Naive B cell (primary cell): Measurements from ENCODE around the gene RCAN3. TPM values are rescaled to one million over a fixed set of nuclear protein-coding genes. Genes with fewer than 3 reads are reported as not detected.
A peak's percentile ranks its signal among the peaks of the same experiment; 100 is the strongest.
"Not testable (repeated sequence)": the region's sequence is repeated elsewhere in the genome, so short reads cannot be mapped to it uniquely, and the experiment has no call there.

Source experiments
- ATAC-seq, 2 donors: fragments of 150-1000 bp; cut with Tn5 transposase; 2 replicates each; pipeline ENCODE4 v1.10.0; 2021; ENCODE audit warnings: low read depth in 2 of 2, mild to moderate bottlenecking in 2 of 2, moderate library complexity in 2 of 2
- DNase-seq: peaks from one replicate; pipeline ENCODE4 v3.0.0; 2022
- H3K27ac Mint-ChIP-seq, 6 donors: one replicate each; pipeline ENCODE4 v1.8.0; 2020 to 2022; ENCODE audit warnings: mild to moderate bottlenecking in 6 of 6, mixed read lengths in 6 of 6, moderate library complexity in 5 of 6, inconsistent platforms in 2 of 6
- H3K27me3 Mint-ChIP-seq, 3 donors: one replicate each; pipeline ENCODE4 v1.8.0; 2021 to 2022; ENCODE audit warnings: mixed read lengths in 3 of 3, mild to moderate bottlenecking in 1 of 3
- H3K36me3 Mint-ChIP-seq, 2 donors: one replicate each; pipeline ENCODE4 v1.8.0; 2020 to 2022; ENCODE audit warnings: mixed read lengths in 2 of 2, inconsistent platforms in 1 of 2, mild to moderate bottlenecking in 1 of 2
- H3K4me1 Mint-ChIP-seq, 3 donors: one replicate each; pipeline ENCODE4 v1.8.0; 2020 to 2022; ENCODE audit warnings: mixed read lengths in 3 of 3, inconsistent platforms in 1 of 3, mild to moderate bottlenecking in 1 of 3, moderate library complexity in 1 of 3
- H3K4me3 Mint-ChIP-seq, 8 donors: one replicate each; pipeline ENCODE4 v1.8.0; 2020 to 2022; ENCODE audit warnings: mild to moderate bottlenecking in 8 of 8, mixed read lengths in 8 of 8, moderate library complexity in 8 of 8, inconsistent platforms in 2 of 8
- H3K9me3 Mint-ChIP-seq, 7 donors: one replicate each; pipeline ENCODE4 v1.8.0; 2020 to 2022; ENCODE audit warnings: mixed read lengths in 7 of 7, mild to moderate bottlenecking in 5 of 7, inconsistent platforms in 2 of 7, moderate library complexity in 1 of 7
- polyA plus RNA-seq, 6 donors: library from polyadenylated mRNA; unstranded; fragments of 300-500 nt; fragmentation: Illumina TruSeq; gene quantifications; one replicate each; pipeline ENCODE4 v1.2.3, GENCODE V29; 2021; ENCODE audit warnings: low read depth in 6 of 6

Gene RCAN3
- polyA plus RNA-seq, 6 donors from 2014 or later: 25.2 to 38.3 (median 32.0) TPM

GRCh38 chr1:24472527-24473251 lies 29.9 kb upstream of the RCAN3 start:
- Mint-ChIP-seq H3K27me3 (no peaks in the 10 kb centered on the region), H3K4me3 (no peak overlapping the region), H3K9me3 (peaks cover 0 to 3% (median 0%) of the 10 kb centered on the region in 7 donors), H3K36me3 (peaks cover 14 to 15% of the 10 kb centered on the region in 2 donors), H3K27ac (peak overlapping the region in 1 of 6 donors; percentile 82), H3K4me1 (no peaks in the 10 kb centered on the region)
- DNase-seq: no peak
- no peak for ATAC-seq

- Mint-ChIP-seq H3K4me3 (no peak overlapping the region), H3K27ac (no peak overlapping the region), H3K9me3 (peaks cover 0 to 3% (median 0%) of the 10 kb centered on the region in 7 donors), H3K27me3 (no peaks in the 10 kb centered on the region), H3K4me1 (peaks cover 0 to 2% (median 0%) of the 10 kb centered on the region in 3 donors), H3K36me3 (peaks cover 8 to 10% of the 10 kb centered on the region in 2 donors)
- ATAC-seq (no peak), DNase-seq (no peak)
Measured at GRCh38 chr1:24474193-24474592, 28.4 kb upstream of the RCAN3 start.

GRCh38 chr1:24475700-24476099 lies 26.9 kb upstream of the RCAN3 start:
- no peak overlapping the region for H3K4me3 Mint-ChIP-seq
- H3K27ac Mint-ChIP-seq: no peak overlapping the region

GRCh38 chr1:24476571-24476970 lies 26.1 kb upstream of the RCAN3 start:
- Mint-ChIP-seq H3K27me3 (no peaks in the 10 kb centered on the region), H3K27ac (peak overlapping the region in 2 of 6 donors; percentile 30 to 83), H3K4me3 (no peak overlapping the region), H3K4me1 (peaks cover 13 to 15% (median 14%) of the 10 kb centered on the region in 3 donors), H3K9me3 (no peaks in the 10 kb centered on the region), H3K36me3 (no peaks in the 10 kb centered on the region)
- ATAC-seq (no peak), DNase-seq (no peak)

More at GRCh38 chr1:24475700-24476099, 26.9 kb upstream of the RCAN3 start:
- Mint-ChIP-seq H3K36me3 (no peaks in the 10 kb centered on the region), H3K9me3 (no peaks in the 10 kb centered on the region), H3K4me1 (peaks cover 5 to 7% (median 6%) of the 10 kb centered on the region in 3 donors), H3K27me3 (no peaks in the 10 kb centered on the region)
- no peak for DNase-seq
- no peak for ATAC-seq

GRCh38 chr1:24477309-24477708 lies 25.3 kb upstream of the RCAN3 start:
- Mint-ChIP-seq H3K27me3 (no peaks in the 10 kb centered on the region), H3K36me3 (no peaks in the 10 kb centered on the region), H3K4me3 (no peak overlapping the region), H3K9me3 (no peaks in the 10 kb centered on the region), H3K4me1 (peaks cover 13 to 21% (median 16%) of the 10 kb centered on the region in 3 donors), H3K27ac (peak overlapping the region in 2 of 6 donors; percentile 7 to 70)
- ATAC-seq (no peak), DNase-seq (no peak)

- H3K4me3 Mint-ChIP-seq: peak overlapping the region; percentile 20 to 89 (median 64)
- no peaks in the 10 kb centered on the region for H3K27me3 Mint-ChIP-seq
- H3K36me3 Mint-ChIP-seq: no peaks in the 10 kb centered on the region
- H3K9me3 Mint-ChIP-seq: no peaks in the 10 kb centered on the region
- H3K27ac Mint-ChIP-seq: peak overlapping the region; percentile 76 to 98 (median 84)
- ATAC-seq (peak; percentile 99 to 100), DNase-seq (peak; percentile 55)
- peaks cover 13 to 31% (median 16%) of the 10 kb centered on the region in 3 donors for H3K4me1 Mint-ChIP-seq
Measured at GRCh38 chr1:24481101-24481500, 21.5 kb upstream of the RCAN3 start.

- Mint-ChIP-seq H3K36me3 (no peaks in the 10 kb centered on the region), H3K27ac (peak overlapping the region; percentile 54 to 95 (median 84)), H3K4me1 (peaks cover 18 to 40% (median 22%) of the 10 kb centered on the region in 3 donors), H3K4me3 (peak overlapping the region in 6 of 8 donors; percentile 40 to 72 (median 60)), H3K27me3 (no peaks in the 10 kb centered on the region), H3K9me3 (no peaks in the 10 kb centered on the region)
- DNase-seq (no peak), ATAC-seq (peak; percentile 19 to 25)
Measured at GRCh38 chr1:24481843-24482610, 20.6 kb upstream of the RCAN3 start.

GRCh38 chr1:24483441-24483840 lies 19.2 kb upstream of the RCAN3 start:
- peaks cover 19 to 48% (median 24%) of the 10 kb centered on the region in 3 donors for H3K4me1 Mint-ChIP-seq
- no peak for ATAC-seq
- H3K36me3 Mint-ChIP-seq: no peaks in the 10 kb centered on the region
- no peaks in the 10 kb centered on the region for H3K9me3 Mint-ChIP-seq
- DNase-seq: no peak
- H3K27ac Mint-ChIP-seq: no peak overlapping the region
- no peaks in the 10 kb centered on the region for H3K27me3 Mint-ChIP-seq
- H3K4me3 Mint-ChIP-seq: no peak overlapping the region

GRCh38 chr1:24484199-24484598 lies 18.4 kb upstream of the RCAN3 start:
- Mint-ChIP-seq H3K27ac (peak overlapping the region in 3 of 6 donors; percentile 49 to 83 (median 76)), H3K4me1 (peaks cover 17 to 48% (median 24%) of the 10 kb centered on the region in 3 donors), H3K4me3 (peak overlapping the region in 1 of 8 donors; percentile 30), H3K9me3 (no peaks in the 10 kb centered on the region), H3K36me3 (no peaks in the 10 kb centered on the region), H3K27me3 (no peaks in the 10 kb centered on the region)
- DNase-seq: no peak
- no peak for ATAC-seq

- DNase-seq (no peak), ATAC-seq (no peak)
- Mint-ChIP-seq H3K36me3 (no peaks in the 10 kb centered on the region), H3K4me3 (peak overlapping the region in 1 of 8 donors; percentile 29), H3K27ac (peak overlapping the region in 1 of 6 donors; percentile 24), H3K27me3 (no peaks in the 10 kb centered on the region), H3K9me3 (no peaks in the 10 kb centered on the region), H3K4me1 (peaks cover 6 to 34% (median 11%) of the 10 kb centered on the region in 3 donors)
Measured at GRCh38 chr1:24486331-24487065, 16.1 kb upstream of the RCAN3 start.

GRCh38 chr1:24487455-24487854 lies 15.2 kb upstream of the RCAN3 start:
- ATAC-seq (no peak), DNase-seq (no peak)
- Mint-ChIP-seq H3K4me3 (no peak overlapping the region), H3K27me3 (no peaks in the 10 kb centered on the region), H3K4me1 (peaks cover 6 to 27% (median 8%) of the 10 kb centered on the region in 3 donors), H3K27ac (peak overlapping the region in 1 of 6 donors; percentile 29), H3K36me3 (no peaks in the 10 kb centered on the region), H3K9me3 (no peaks in the 10 kb centered on the region)

GRCh38 chr1:24488159-24488558 lies 14.5 kb upstream of the RCAN3 start:
- peaks cover 6 to 26% (median 8%) of the 10 kb centered on the region in 3 donors for H3K4me1 Mint-ChIP-seq
- ATAC-seq: peak in 1 of 2 donors; percentile 48
- DNase-seq: not testable (repeated sequence)

GRCh38 chr1:24489674-24490073 lies 13.0 kb upstream of the RCAN3 start:
- H3K4me3 Mint-ChIP-seq: no peak overlapping the region
- H3K4me1 Mint-ChIP-seq: peaks cover 6 to 18% (median 8%) of the 10 kb centered on the region in 3 donors
- ATAC-seq: no peak

More at GRCh38 chr1:24488159-24488558, 14.5 kb upstream of the RCAN3 start:
- not testable (repeated sequence) for H3K27me3 Mint-ChIP-seq, H3K36me3 Mint-ChIP-seq, H3K9me3 Mint-ChIP-seq
- H3K4me3 Mint-ChIP-seq: peak overlapping the region in 1 of 8 donors; percentile 20
- H3K27ac Mint-ChIP-seq: peak overlapping the region in 1 of 6 donors; percentile 14

More at GRCh38 chr1:24489674-24490073, 13.0 kb upstream of the RCAN3 start:
- DNase-seq: no peak
- Mint-ChIP-seq H3K36me3 (no peaks in the 10 kb centered on the region), H3K27me3 (no peaks in the 10 kb centered on the region), H3K9me3 (no peaks in the 10 kb centered on the region), H3K27ac (peak overlapping the region in 1 of 6 donors; percentile 67)
